CD4-positive, alpha-beta T cell treated with Interleukin-4 for 1 hour (primary cell): Measurements from ENCODE around the gene ST14.

Source experiments
- DNase-seq, 2 donors: peaks; one replicate each; pipeline ENCODE4 v3.0.0-alpha.2; 2020 to 2022

Gene ST14

GRCh38 chr11:130137999-130138398 is 21.6 kb upstream of the ST14 start:
- DNase-seq: no peak

- DNase-seq: no peak
Measured at GRCh38 chr11:130139401-130139800, 20.2 kb upstream of the ST14 start.

GRCh38 chr11:130141561-130142341 is 17.8 kb upstream of the ST14 start:
- DNase-seq: no peak

GRCh38 chr11:130144141-130144540 is 15.4 kb upstream of the ST14 start:
- no peak for DNase-seq

- DNase-seq: no peak
Measured at GRCh38 chr11:130144861-130145281, 14.7 kb upstream of the ST14 start.

- no peak for DNase-seq
Measured at GRCh38 chr11:130145311-130145812, 14.2 kb upstream of the ST14 start.

GRCh38 chr11:130145975-130146776 is 13.4 kb upstream of the ST14 start:
- DNase-seq: no peak

- peak; percentile 41 to 55 for DNase-seq
Measured at GRCh38 chr11:130146796-130147195, 12.8 kb upstream of the ST14 start.

- DNase-seq: no peak
Measured at GRCh38 chr11:130148796-130149326, 10.7 kb upstream of the ST14 start.

- no peak for DNase-seq
Measured at GRCh38 chr11:130150790-130151189, 8.8 kb upstream of the ST14 start.

GRCh38 chr11:130151196-130151595 is 8.4 kb upstream of the ST14 start:
- DNase-seq: no peak

- no peak for DNase-seq
Measured at GRCh38 chr11:130156108-130157022, 3.2 kb upstream of the ST14 start.

- no peak for DNase-seq
Measured at GRCh38 chr11:130157101-130157500, 2.5 kb upstream of the ST14 start.

- no peak for DNase-seq
Measured at GRCh38 chr11:130157840-130158239, 1.7 kb upstream of the ST14 start.

- DNase-seq: no peak
Measured at GRCh38 chr11:130159139-130159538, 443 bp upstream of the ST14 start.

- no peak for DNase-seq
Measured at GRCh38 chr11:130160498-130161155, 1.0 kb downstream of the ST14 start.

- no peak for DNase-seq
Measured at GRCh38 chr11:130161441-130162145, 2.0 kb downstream of the ST14 start.

GRCh38 chr11:130162733-130163132 is 3.2 kb downstream of the ST14 start:
- no peak for DNase-seq

GRCh38 chr11:130163346-130164220 is 4.0 kb downstream of the ST14 start:
- DNase-seq: peak in 1 of 2 donors; percentile 39

GRCh38 chr11:130164221-130164570 is 4.6 kb downstream of the ST14 start:
- no peak for DNase-seq
